NK-92 treated with Interleukin-12 subunit alpha and Interleukin-12 subunit beta, amount 100 ng/mL, for 24 hours (cell line): ENCODE data around the gene KCNE4.

ENCODE experiments used
- DNase-seq: peaks from one replicate; lab custom pipeline; 2025; lab: John Stamatoyannopoulos, UW

Gene KCNE4

GRCh38 chr2:223041527-223042109, 10.4 kb upstream of the KCNE4 start:
- no peak for DNase-seq

DNA sequence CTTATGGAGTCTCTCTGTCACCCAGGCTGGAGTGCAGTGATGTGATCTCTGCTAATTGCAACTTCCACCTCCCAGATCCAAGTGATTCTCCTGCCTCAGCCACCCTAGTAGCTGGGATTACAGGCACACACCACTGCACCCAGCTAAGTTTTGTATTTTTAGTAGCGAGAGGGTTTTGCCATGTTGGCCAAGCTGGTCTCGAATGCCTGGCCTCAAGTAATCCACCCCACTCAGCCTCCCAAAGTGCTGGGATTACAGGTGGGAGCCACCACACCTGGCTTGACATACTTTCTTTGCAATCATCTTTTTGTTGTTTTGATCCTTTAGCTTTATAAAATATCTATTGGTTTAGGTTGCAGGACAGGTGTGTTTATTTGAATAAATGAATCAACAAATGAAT, 9.7 kb upstream of the KCNE4 start:
- no peak for DNase-seq

DNA sequence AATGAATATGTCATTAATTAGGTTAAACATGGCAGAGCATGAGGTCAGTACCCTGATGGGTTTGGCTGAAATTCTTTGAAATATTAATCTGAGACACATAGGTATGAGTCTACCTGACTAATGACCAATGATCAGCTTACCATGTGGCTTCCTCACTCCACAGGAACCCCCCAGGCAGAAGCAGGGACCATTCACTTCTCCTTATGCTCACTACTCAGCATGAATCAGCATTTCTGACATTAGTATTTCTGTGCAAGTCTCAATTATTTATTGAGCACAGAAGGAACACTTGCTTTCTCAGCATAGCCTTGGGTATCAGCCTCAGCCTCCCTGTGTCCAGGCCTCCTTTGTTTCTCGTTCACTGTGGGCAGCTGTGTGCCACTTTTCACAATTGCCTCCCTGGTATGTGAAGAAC, 9.3 kb upstream of the KCNE4 start:
- DNase-seq = no peak

GRCh38 chr2:223043164-223043941, 8.6 kb upstream of the KCNE4 start:
- DNase-seq = no peak

GRCh38 chr2:223044092-223044836, 7.7 kb upstream of the KCNE4 start:
- DNase-seq = no peak

GRCh38 chr2:223044916-223045700, 6.9 kb upstream of the KCNE4 start:
- no peak for DNase-seq

GRCh38 chr2:223046470-223047040, 5.4 kb upstream of the KCNE4 start:
- no peak for DNase-seq

- no peak for DNase-seq
These were observed 4.7 kb upstream of the KCNE4 start for GRCh38 chr2:223047260-223047761.

GRCh38 chr2:223048519-223048918, 3.5 kb upstream of the KCNE4 start:
- no peak for DNase-seq

DNA sequence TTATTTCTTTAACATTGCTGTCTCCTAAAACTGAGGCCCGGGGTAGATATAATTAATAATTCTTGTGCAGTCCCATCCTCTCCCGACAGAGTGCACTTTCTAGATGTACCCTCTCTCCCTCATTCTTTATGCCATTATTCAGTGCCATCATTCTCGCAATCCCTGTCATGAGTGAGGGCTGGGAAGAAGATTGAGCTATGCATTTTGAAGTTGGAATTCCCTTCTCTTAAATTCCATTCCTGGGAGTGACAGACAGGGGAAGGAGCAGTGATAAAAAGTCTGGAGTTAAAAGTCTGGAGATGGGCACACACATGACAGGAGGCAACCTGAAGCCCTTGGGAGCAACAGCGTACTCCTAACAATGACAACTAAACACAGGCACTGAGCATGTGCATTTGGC, 2.6 kb upstream of the KCNE4 start:
- no peak for DNase-seq

DNA sequence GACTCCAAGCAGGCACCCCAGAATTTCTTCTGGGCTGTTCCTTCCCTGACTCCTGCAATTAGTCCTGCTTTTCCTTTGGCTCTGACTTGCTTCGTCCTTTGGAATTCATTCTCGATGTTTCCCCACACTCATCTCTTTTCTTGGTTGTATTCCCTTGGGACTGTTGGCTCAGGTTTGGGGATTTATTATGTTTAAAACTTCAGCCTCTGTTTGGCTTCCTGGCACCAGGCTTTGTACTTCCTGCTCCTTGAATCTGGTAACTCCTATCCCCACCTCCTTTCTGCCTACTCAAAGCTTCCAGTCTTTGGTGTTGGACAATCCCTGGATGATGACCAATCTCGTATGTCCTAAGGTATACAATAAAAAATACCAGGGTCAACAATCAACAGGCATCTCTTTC, 1.8 kb upstream of the KCNE4 start:
- no peak for DNase-seq

- no peak for DNase-seq
These were observed 988 bp upstream of the KCNE4 start for GRCh38 chr2:223050900-223051504.

DNA sequence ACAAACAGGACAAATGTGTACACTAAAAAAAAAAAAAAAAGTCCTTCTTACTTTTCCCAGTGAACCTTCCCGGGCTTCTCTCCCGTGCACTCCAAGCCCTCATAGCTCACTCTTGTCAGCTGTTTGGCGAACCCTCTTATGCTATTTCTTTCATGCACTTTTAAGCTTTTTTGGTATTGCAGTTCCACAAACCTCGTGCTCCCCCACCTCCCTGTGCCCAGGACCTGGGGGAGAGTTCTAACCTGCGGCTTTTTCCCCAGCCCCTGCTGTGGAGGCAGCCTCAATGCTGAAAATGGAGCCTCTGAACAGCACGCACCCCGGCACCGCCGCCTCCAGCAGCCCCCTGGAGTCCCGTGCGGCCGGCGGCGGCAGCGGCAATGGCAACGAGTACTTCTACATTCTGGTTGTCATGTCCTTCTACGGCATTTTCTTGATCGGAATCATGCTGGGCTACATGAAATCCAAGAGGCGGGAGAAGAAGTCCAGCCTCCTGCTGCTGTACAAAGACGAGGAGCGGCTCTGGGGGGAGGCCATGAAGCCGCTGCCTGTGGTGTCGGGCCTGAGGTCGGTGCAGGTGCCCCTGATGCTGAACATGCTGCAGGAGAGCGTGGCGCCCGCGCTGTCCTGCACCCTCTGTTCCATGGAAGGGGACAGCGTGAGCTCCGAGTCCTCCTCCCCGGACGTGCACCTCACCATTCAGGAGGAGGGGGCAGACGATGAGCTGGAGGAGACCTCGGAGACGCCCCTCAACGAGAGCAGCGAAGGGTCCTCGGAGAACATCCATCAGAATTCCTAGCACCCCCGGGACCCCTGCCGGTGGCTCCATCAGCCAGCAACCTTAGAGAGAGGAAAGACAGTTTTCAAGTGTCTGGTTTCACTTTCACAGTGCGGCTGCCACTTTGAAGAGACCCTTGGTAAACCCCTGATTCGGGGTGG, 826 bp downstream of the KCNE4 start:
- DNase-seq = no peak

DNA sequence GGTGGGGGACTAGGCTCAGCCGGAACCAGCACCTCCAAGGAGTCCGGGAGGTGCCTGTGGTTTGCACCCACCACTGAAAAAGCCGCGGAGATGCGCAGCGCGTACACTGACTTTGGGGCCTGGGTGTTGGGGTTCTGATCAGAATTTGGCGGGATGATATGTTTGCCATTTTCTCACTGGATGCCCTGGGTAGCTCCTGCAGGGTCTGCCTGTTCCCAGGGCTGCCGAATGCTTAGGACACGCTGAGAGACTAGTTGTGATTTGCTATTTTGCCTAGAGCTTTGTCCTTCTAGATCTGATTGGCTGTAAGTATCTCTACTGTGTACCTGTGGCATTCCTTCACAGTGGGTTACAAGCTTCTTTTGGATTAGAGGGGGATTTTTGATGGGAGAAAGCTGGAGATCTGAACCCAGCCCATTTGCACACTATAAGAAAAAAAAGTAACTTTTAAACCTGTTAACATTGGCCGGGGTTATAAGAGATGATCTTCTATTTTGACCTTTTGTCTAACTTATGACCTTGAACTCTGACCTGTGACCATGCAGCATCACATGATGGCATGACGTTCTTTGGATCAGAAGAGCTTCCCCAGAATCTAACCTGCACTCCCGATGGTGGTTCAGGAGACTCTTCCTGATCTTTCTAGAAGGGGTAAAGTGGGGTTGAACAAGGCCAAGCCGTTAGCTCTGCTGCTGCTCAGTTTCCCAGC, 1.6 kb downstream of the KCNE4 start:
- no peak for DNase-seq

- DNase-seq = no peak
These were observed 2.3 kb downstream of the KCNE4 start for GRCh38 chr2:223054193-223054781.

- DNase-seq = no peak
These were observed 3.1 kb downstream of the KCNE4 start for GRCh38 chr2:223055140-223055539.

- DNase-seq = no peak
These were observed 3.8 kb downstream of the KCNE4 start for GRCh38 chr2:223055836-223056235.

DNA sequence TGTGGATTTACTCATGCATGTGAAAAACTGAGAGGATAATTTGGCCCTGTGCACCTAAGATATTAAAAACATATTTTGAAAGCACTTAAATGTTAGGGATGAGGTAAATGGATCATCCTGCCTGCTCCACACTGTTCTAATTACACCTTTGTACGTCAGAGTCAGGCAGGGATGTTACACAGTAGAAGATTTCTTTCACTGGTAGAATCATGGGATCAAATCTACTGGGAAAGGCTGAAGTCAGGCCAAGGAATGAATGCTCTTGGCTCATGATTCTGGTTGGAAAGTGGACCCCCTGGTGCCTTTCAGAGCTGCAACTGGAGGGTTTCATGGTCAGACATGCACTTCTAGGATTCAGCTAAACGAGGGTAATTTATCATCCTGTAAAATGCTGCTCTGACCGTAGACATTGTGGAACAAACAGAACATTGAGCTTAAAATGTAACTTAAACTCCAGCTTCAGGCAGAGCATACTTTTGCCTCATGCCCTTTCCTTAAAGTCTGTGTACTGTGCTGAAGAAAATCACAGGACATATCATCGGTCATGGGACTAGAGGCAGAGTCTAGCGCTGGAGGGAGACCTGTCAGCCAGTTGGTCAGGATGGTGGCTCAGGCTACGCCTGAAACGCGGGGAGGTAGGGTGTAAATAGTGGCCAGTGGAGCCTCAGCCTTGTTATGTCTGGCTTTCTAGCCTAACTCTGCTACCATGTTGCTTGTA, 4.9 kb downstream of the KCNE4 start:
- no peak for DNase-seq

DNA sequence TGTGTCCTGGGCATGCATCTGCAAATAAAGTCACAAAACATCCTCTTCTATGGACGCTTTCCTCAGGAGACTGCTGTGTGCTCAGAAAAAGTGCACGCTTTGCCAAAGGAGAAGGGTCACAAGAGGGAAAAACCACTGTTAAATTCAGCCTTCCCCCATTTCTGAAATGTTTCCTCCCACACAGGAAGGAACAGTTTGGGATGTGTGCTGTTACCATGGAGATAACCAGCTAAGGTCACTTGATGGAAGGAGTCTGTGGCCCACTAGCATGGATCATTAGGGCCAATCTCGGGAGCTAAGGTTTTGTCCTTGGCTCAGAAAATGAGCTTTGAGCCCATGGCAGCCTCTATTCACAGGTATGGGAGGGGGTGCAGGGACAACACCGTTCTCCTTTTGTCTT, 5.6 kb downstream of the KCNE4 start:
- no peak for DNase-seq
